ENCODE measurements around the gene LRRC3C. TPM values are rescaled to one million over a fixed set of nuclear protein-coding genes. Genes with fewer than 3 reads are reported as not detected.

Gene LRRC3C
- total RNA-seq, 4 donors from 2014 or later, result not detected

- H3K4me1 ChIP-seq, result no peaks in the 10 kb centered on the region
- H3K27ac ChIP-seq, result no peak overlapping the region
- intact Hi-C loops (cut with DNase I), result no loop called here
- TF ChIP-seq CTCF (IDR thresholded peaks at IDR 0.05) (no peak), POLR2A (IDR thresholded peaks at IDR 0.05) (no peak)
- 83 to 95% methylated on average over 3 of the region's 3 CpGs for WGBS, 2 donors
- H3K27me3 ChIP-seq, result no peaks in the 10 kb centered on the region
- no peak for DNase-seq
- no peaks in the 10 kb centered on the region for H3K36me3 ChIP-seq
- H3K9me3 ChIP-seq, result no peaks in the 10 kb centered on the region
- H3K4me3 ChIP-seq (replicated peaks in 1 of 3), result no peak overlapping the region
Measured at GRCh38 chr17:39939106-39939505, 11.6 kb downstream of the LRRC3C start.

GRCh38 chr17:39939588-39940419 lies 12.3 kb downstream of the LRRC3C start:
- Histone ChIP-seq H3K27me3 (no peaks in the 10 kb centered on the region), H3K4me3 (replicated peaks in 1 of 3) (no peak overlapping the region), H3K9me3 (no peaks in the 10 kb centered on the region), H3K36me3 (no peaks in the 10 kb centered on the region), H3K4me1 (no peaks in the 10 kb centered on the region), H3K27ac (no peak overlapping the region)
- intact Hi-C loops (cut with DNase I), result no loop called here
- TF ChIP-seq CTCF (IDR thresholded peaks at IDR 0.05) (no peak), POLR2A (IDR thresholded peaks at IDR 0.05) (no peak)
- 59 to 62% methylated on average over 6 of the region's 6 CpGs for WGBS, 2 donors
- DNase-seq, result no peak

- no peak overlapping the region for H3K27ac ChIP-seq
- no peaks in the 10 kb centered on the region for H3K4me1 ChIP-seq
- intact Hi-C loops (cut with DNase I), result no loop called here
- no peak overlapping the region for H3K4me3 ChIP-seq (replicated peaks in 1 of 3)
- H3K36me3 ChIP-seq, result no peaks in the 10 kb centered on the region
- no peaks in the 10 kb centered on the region for H3K27me3 ChIP-seq
- WGBS, 2 donors, result 87% methylated on average over 13 to 14 of the region's 14 CpGs
- TF ChIP-seq CTCF (IDR thresholded peaks at IDR 0.05) (no peak), POLR2A (IDR thresholded peaks at IDR 0.05) (no peak)
- DNase-seq, result no peak
- H3K9me3 ChIP-seq, result no peaks in the 10 kb centered on the region
Measured at GRCh38 chr17:39943702-39944392, 16.3 kb downstream of the LRRC3C start.

GRCh38 chr17:39944393-39944711 lies 16.8 kb downstream of the LRRC3C start:
- WGBS, 2 donors, result 84 to 94% methylated on average over 5 to 16 of the region's 16 CpGs

More at GRCh38 chr17:39944393-39944711, 16.8 kb downstream of the LRRC3C start:
- no peak overlapping the region for H3K27ac ChIP-seq
- DNase-seq, result no peak
- intact Hi-C loops (cut with DNase I), result no loop called here
- no peaks in the 10 kb centered on the region for H3K9me3 ChIP-seq
- H3K27me3 ChIP-seq, result no peaks in the 10 kb centered on the region
- H3K4me3 ChIP-seq (replicated peaks in 1 of 3), result no peak overlapping the region
- no peaks in the 10 kb centered on the region for H3K4me1 ChIP-seq
- no peaks in the 10 kb centered on the region for H3K36me3 ChIP-seq
- no peak for TF ChIP-seq POLR2A (IDR thresholded peaks at IDR 0.05)
- TF ChIP-seq CTCF (IDR thresholded peaks at IDR 0.05), result no peak
